Measurements from ENCODE around the gene SARDH.

The SARDH gene

GRCh38 chr9:133637451-133638055 lies 100.6 kb downstream of the SARDH start:
- no peaks in the 10 kb centered on the region for H3K36me3 ChIP-seq (replicated peaks)
- in situ Hi-C loops (cut with HindIII; ENCODE audit: low pct_ligation_motif_present, low sequenced_read_pairs): no loop called here
- TF ChIP-seq CTCF (IDR thresholded peaks at IDR 0.05; ENCODE audit: low read depth, low read length, missing control alignments): no peak
- H3K27me3 ChIP-seq (replicated peaks): peaks cover 11% of the 10 kb centered on the region
- no peak overlapping the region for H3K27ac ChIP-seq
- no peak overlapping the region for H3K4me3 ChIP-seq (ENCODE audit: low read depth, low read length)
- no peak for DNase-seq

- DNase-seq: no peak
- Histone ChIP-seq H3K4me3 (ENCODE audit: low read depth, low read length) (no peak overlapping the region), H3K27ac (no peak overlapping the region), H3K36me3 (replicated peaks) (no peaks in the 10 kb centered on the region), H3K27me3 (replicated peaks) (peaks cover 11% of the 10 kb centered on the region)
- in situ Hi-C loops (cut with HindIII; ENCODE audit: low pct_ligation_motif_present, low sequenced_read_pairs): no loop called here
- TF ChIP-seq CTCF (IDR thresholded peaks at IDR 0.05; ENCODE audit: low read depth, low read length, missing control alignments): no peak
These were observed 101.2 kb downstream of the SARDH start for GRCh38 chr9:133636902-133637301.

GRCh38 chr9:133635533-133636531 lies 102.3 kb downstream of the SARDH start, which contains the start of gene DBH:
TSS of gene DBH (plus strand) at chr9:133636363. CDS start at chr9:133636372, 9 bp downstream.
- in situ Hi-C loops (cut with HindIII; ENCODE audit: low pct_ligation_motif_present, low sequenced_read_pairs): no loop called here
- no peak within 1 kb of the TSS for H3K4me3 ChIP-seq (ENCODE audit: low read depth, low read length)
- H3K27me3 ChIP-seq (replicated peaks): peaks cover 11% of the 10 kb centered on the region
- no peak for DNase-seq
- no peak within 1 kb of the TSS for H3K27ac ChIP-seq
- no peak for TF ChIP-seq CTCF (IDR thresholded peaks at IDR 0.05; ENCODE audit: low read depth, low read length, missing control alignments)
- no peaks in the 10 kb centered on the region for H3K36me3 ChIP-seq (replicated peaks)

GRCh38 chr9:133635098-133635497 lies 103.1 kb downstream of the SARDH start:
- H3K36me3 ChIP-seq (replicated peaks): no peaks in the 10 kb centered on the region
- H3K27ac ChIP-seq: no peak overlapping the region
- peaks cover 11% of the 10 kb centered on the region for H3K27me3 ChIP-seq (replicated peaks)
- H3K4me3 ChIP-seq (ENCODE audit: low read depth, low read length): no peak overlapping the region
- no peak for DNase-seq
- TF ChIP-seq CTCF (IDR thresholded peaks at IDR 0.05; ENCODE audit: low read depth, low read length, missing control alignments): no peak
- in situ Hi-C loops (cut with HindIII; ENCODE audit: low pct_ligation_motif_present, low sequenced_read_pairs): no loop called here

GRCh38 chr9:133634081-133634691 lies 104.0 kb downstream of the SARDH start:
- in situ Hi-C loops (cut with HindIII; ENCODE audit: low pct_ligation_motif_present, low sequenced_read_pairs): no loop called here

More at GRCh38 chr9:133634081-133634691, 104.0 kb downstream of the SARDH start:
- no peak for DNase-seq
- Histone ChIP-seq H3K36me3 (replicated peaks) (no peaks in the 10 kb centered on the region), H3K4me3 (ENCODE audit: low read depth, low read length) (no peak overlapping the region), H3K27me3 (replicated peaks) (peaks cover 11% of the 10 kb centered on the region), H3K27ac (no peak overlapping the region)
- no peak for TF ChIP-seq CTCF (IDR thresholded peaks at IDR 0.05; ENCODE audit: low read depth, low read length, missing control alignments)
